Neural cell (in vitro differentiated cells): Measurements from ENCODE around the gene TRPC4AP. TPM values are rescaled to one million over a fixed set of nuclear protein-coding genes. Genes with fewer than 3 reads are reported as not detected.

Experiments used
- H2AFZ ChIP-seq: fragments of 200-600, 300-800 bp; sonication (generic), shearing (Covaris generic); 2 replicates; pipeline ENCODE4 v1.6.0; 2014; ENCODE audit warnings: low read depth, mild to moderate bottlenecking, antibody characterized with exemption, low read length, moderate library complexity
- H3F3A ChIP-seq: fragments of 200-600 bp; shearing (Covaris generic); 2 replicates; pipeline ENCODE4 v1.6.1; 2016; ENCODE audit warnings: mild to moderate bottlenecking, moderate library complexity, mixed read lengths, antibody characterized with exemption, low read length; ENCODE audit not compliant: insufficient read depth, poor library complexity, severe bottlenecking
- H3K27ac ChIP-seq: fragments of 200-600, 300-800 bp; sonication (generic), shearing (Covaris generic); 2 replicates; pipeline ENCODE4 v1.5.1; 2014; ENCODE audit warnings: mild to moderate bottlenecking, low read length, moderate library complexity
- H3K27me3 ChIP-seq: fragments of 300-800, 200-600 bp; sonication (generic), shearing (Covaris generic); 2 replicates; pipeline ENCODE4 v1.6.0; 2014; ENCODE audit warnings: mild to moderate bottlenecking, low read depth, low read length, moderate library complexity; ENCODE audit not compliant: insufficient read depth
- H3K36me3 ChIP-seq: fragments of 300-800, 200-600 bp; sonication (generic), shearing (Covaris generic); 2 replicates; pipeline ENCODE4 v1.5.1; 2014; ENCODE audit warnings: mild to moderate bottlenecking, antibody characterized with exemption, low read length, moderate library complexity; ENCODE audit not compliant: insufficient read depth
- H3K4me2 ChIP-seq: fragments of 300-800, 200-600 bp; sonication (generic), shearing (Covaris generic); 2 replicates; pipeline ENCODE4 v1.6.0; 2014; ENCODE audit warnings: mild to moderate bottlenecking, low read length
- H3K4me3 ChIP-seq: fragments of 300-800, 200-600 bp; sonication (generic), shearing (Covaris generic); 2 replicates; pipeline ENCODE4 v1.5.1; 2014; ENCODE audit warnings: mild to moderate bottlenecking, low read length, moderate library complexity
- H3K79me2 ChIP-seq: fragments of 200-600 bp; shearing (Covaris generic); replicated peaks from 2 replicates; pipeline ENCODE4 v1.6.0; 2014; ENCODE audit warnings: mild to moderate bottlenecking, low read length, moderate library complexity; ENCODE audit not compliant: insufficient read depth
- H3K9ac ChIP-seq: fragments of 300-800, 200-600 bp; sonication (generic), shearing (Covaris generic); 2 replicates; pipeline ENCODE4 v1.6.1; 2016; ENCODE audit warnings: mild to moderate bottlenecking, low read length, mixed read lengths
- H3K9me2 ChIP-seq: fragments of 200-600 bp; shearing (Covaris generic); 2 replicates; pipeline ENCODE4 v1.6.1; 2016; ENCODE audit warnings: mild to moderate bottlenecking, low read length, mixed read lengths; ENCODE audit not compliant: insufficient read depth
- H3K9me3 ChIP-seq: fragments of 200-600, 300-800 bp; sonication (generic), shearing (Covaris generic); 2 replicates; pipeline ENCODE4 v1.6.1; 2016; ENCODE audit warnings: mild to moderate bottlenecking, mixed run types, low read length, moderate library complexity, mixed read lengths
- H4K20me1 ChIP-seq: fragments of 200-600 bp; shearing (Covaris generic); 2 replicates; pipeline ENCODE4 v1.6.1; 2016; ENCODE audit warnings: mild to moderate bottlenecking, mixed run types; ENCODE audit not compliant: insufficient read depth
- EP300 ChIP-seq: fragments of 450-650 bp; conservative IDR thresholded peaks from 2 replicates; pipeline ENCODE4 v1.6.1; 2014; ENCODE audit warnings: antibody characterized with exemption, mild to moderate bottlenecking, moderate library complexity; ENCODE audit not compliant: poor library complexity, severe bottlenecking
- EZH2 ChIP-seq: fragments of 200-600, 300-800 bp; shearing (Covaris generic), sonication (generic); IDR thresholded peaks from 2 replicates; pipeline ENCODE4 v1.6.1; 2014; ENCODE audit warnings: antibody characterized with exemption, low read length, borderline replicate concordance, mild to moderate bottlenecking; ENCODE audit not compliant: insufficient read depth, poor library complexity, severe bottlenecking
- MXI1 ChIP-seq: fragments of 450-650 bp; conservative IDR thresholded peaks from 2 replicates; pipeline ENCODE4 v1.6.1; 2014; ENCODE audit warnings: antibody characterized with exemption, mild to moderate bottlenecking; ENCODE audit not compliant: poor library complexity, severe bottlenecking
- POLR2AphosphoS5 ChIP-seq: IDR thresholded peaks from 2 replicates; pipeline ENCODE4 v1.6.1; 2012
- RAD21 ChIP-seq: fragments of 450-650 bp; conservative IDR thresholded peaks from 2 replicates; pipeline ENCODE4 v1.6.1; 2014; ENCODE audit warnings: antibody characterized with exemption, mild to moderate bottlenecking, moderate library complexity
- REST ChIP-seq: IDR thresholded peaks from 2 replicates; pipeline ENCODE4 v1.6.1; 2012; ENCODE audit warnings: borderline replicate concordance
- SMC3 ChIP-seq: fragments of 450-650 bp; conservative IDR thresholded peaks from 2 replicates; pipeline ENCODE4 v1.6.1; 2014; ENCODE audit warnings: antibody characterized with exemption, mild to moderate bottlenecking, moderate library complexity; ENCODE audit not compliant: poor library complexity
- TAF1 ChIP-seq: IDR thresholded peaks from 2 replicates; pipeline ENCODE4 v1.6.1; 2012; ENCODE audit warnings: low read depth
- polyA plus RNA-seq: library from polyadenylated mRNA; depleted of rRNA; stranded (reverse); fragments of >200 nt; gene quantifications from 2 replicates; pipeline ENCODE4 v1.2.3, GENCODE V29; 2014
- TF ChIP-seq, protein P1 (sequence below): fragments of 450-650 bp; IDR thresholded peaks from 2 replicates; pipeline ENCODE4 v1.5.1; 2014; ENCODE audit warnings: antibody characterized with exemption, mild to moderate bottlenecking, moderate library complexity; ENCODE audit not compliant: poor library complexity, severe bottlenecking

TRPC4AP gene
- polyA plus RNA-seq, 1 donor from 2014 or later, result 85.9 TPM

GRCh38 chr20:34993941-34994508, 98.6 kb downstream of the TRPC4AP start:
- H3K36me3 ChIP-seq, result no peaks in the 10 kb centered on the region
- H3K27ac ChIP-seq, result no peak overlapping the region
- no peaks in the 10 kb centered on the region for H3F3A ChIP-seq
- no peaks in the 10 kb centered on the region for H3K79me2 ChIP-seq
- H3K27me3 ChIP-seq, result no peaks in the 10 kb centered on the region
- H3K4me3 ChIP-seq, result no peak overlapping the region
- no peaks in the 10 kb centered on the region for H4K20me1 ChIP-seq
- no peaks in the 10 kb centered on the region for H3K9me2 ChIP-seq
- TF ChIP-seq EP300 (no peak), EZH2 (no peak), REST (no peak), RAD21 (no peak), TAF1 (no peak), MXI1 (no peak), POLR2AphosphoS5 (no peak), SMC3 (no peak)
- TF ChIP-seq, protein P1, sequence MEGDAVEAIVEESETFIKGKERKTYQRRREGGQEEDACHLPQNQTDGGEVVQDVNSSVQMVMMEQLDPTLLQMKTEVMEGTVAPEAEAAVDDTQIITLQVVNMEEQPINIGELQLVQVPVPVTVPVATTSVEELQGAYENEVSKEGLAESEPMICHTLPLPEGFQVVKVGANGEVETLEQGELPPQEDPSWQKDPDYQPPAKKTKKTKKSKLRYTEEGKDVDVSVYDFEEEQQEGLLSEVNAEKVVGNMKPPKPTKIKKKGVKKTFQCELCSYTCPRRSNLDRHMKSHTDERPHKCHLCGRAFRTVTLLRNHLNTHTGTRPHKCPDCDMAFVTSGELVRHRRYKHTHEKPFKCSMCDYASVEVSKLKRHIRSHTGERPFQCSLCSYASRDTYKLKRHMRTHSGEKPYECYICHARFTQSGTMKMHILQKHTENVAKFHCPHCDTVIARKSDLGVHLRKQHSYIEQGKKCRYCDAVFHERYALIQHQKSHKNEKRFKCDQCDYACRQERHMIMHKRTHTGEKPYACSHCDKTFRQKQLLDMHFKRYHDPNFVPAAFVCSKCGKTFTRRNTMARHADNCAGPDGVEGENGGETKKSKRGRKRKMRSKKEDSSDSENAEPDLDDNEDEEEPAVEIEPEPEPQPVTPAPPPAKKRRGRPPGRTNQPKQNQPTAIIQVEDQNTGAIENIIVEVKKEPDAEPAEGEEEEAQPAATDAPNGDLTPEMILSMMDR, result no peak
- no peaks in the 10 kb centered on the region for H3K9me3 ChIP-seq
- H2AFZ ChIP-seq, result no peak overlapping the region
- H3K9ac ChIP-seq, result no peak overlapping the region
- H3K4me2 ChIP-seq, result no peak overlapping the region

DNA sequence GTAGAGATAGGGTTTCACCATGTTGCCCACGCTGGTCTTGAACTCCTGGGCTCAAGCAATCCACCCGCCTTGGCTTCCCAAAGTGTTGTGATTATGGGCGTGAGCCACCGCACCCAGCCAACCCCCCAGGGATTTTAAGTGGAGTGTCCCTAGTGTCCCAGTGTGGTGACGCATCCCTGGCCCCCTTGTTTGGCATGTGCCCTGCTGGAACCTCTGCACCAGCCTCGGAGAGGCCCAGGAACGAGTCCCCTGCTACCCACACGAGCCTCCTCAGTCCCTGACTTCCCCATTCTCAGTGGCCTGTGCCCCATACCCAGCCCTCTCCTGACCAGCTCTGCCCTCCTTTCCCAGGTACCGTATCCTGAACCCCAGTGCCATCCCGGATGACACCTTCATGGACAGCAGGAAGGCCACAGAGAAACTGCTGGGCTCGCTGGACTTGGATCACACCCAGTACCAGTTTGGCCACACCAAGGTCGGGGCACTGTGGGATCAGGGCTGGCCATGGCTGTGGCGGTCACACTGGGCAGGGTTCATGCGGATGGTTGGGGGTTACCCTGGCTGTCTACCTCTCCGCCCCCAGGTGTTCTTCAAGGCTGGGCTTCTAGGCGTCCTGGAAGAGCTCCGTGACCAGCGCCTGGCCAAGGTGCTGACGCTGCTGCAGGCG, 99.7 kb downstream of the TRPC4AP start:
- Histone ChIP-seq H3K27ac (no peak overlapping the region), H3K9ac (no peak overlapping the region), H3K9me3 (no peaks in the 10 kb centered on the region), H3K4me3 (no peak overlapping the region), H3K79me2 (no peaks in the 10 kb centered on the region), H3K27me3 (no peaks in the 10 kb centered on the region), H3K4me2 (no peak overlapping the region), H4K20me1 (no peaks in the 10 kb centered on the region), H3F3A (no peaks in the 10 kb centered on the region), H2AFZ (no peak overlapping the region), H3K36me3 (no peaks in the 10 kb centered on the region), H3K9me2 (no peaks in the 10 kb centered on the region)
- TF ChIP-seq TAF1 (no peak), SMC3 (no peak)
